Vagina (tissue), 2 donors: ENCODE measurements around the gene CAPNS1.

Experiments
- POLR2A ChIP-seq, 2 donors: fragments of 450-650 bp; IDR thresholded peaks; one replicate each; pipeline ENCODE4 v1.6.1; 2017; ENCODE audit warnings: antibody characterized with exemption in 2 of 2, mild to moderate bottlenecking in 2 of 2, moderate library complexity in 2 of 2
- TF ChIP-seq, protein P1 (sequence below), 3 experiments: fragments of 450-650 bp in 2 of 3; fragments of 200-600 bp in 1 of 3; sonication (generic) in 1 of 3; IDR thresholded peaks; one replicate each; pipeline ENCODE4 v1.5.1; 2017 to 2019; ENCODE audit warnings: antibody characterized with exemption in 3 of 3, mild to moderate bottlenecking in 2 of 3, moderate library complexity in 2 of 3

DNA sequence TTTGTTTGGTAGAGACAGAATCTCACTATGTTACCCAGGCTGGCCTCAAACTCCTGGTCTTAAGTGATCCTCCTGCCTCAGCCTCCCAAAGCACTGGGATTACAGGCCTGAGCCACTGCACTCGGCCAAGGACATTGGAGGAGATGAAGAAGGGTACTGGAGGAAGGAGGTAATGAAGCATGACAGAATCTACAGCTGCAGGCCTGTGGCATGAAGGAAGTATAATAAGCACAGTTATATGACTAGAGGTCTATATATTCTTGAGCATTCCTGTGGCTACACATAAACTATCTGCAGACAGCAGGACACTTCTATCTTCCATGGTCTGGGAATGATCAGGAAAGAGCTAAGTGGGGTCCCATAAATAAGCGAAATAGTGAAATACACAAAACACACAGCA, 56.4 kb downstream of the CAPNS1 start:
- TF ChIP-seq, protein P1, sequence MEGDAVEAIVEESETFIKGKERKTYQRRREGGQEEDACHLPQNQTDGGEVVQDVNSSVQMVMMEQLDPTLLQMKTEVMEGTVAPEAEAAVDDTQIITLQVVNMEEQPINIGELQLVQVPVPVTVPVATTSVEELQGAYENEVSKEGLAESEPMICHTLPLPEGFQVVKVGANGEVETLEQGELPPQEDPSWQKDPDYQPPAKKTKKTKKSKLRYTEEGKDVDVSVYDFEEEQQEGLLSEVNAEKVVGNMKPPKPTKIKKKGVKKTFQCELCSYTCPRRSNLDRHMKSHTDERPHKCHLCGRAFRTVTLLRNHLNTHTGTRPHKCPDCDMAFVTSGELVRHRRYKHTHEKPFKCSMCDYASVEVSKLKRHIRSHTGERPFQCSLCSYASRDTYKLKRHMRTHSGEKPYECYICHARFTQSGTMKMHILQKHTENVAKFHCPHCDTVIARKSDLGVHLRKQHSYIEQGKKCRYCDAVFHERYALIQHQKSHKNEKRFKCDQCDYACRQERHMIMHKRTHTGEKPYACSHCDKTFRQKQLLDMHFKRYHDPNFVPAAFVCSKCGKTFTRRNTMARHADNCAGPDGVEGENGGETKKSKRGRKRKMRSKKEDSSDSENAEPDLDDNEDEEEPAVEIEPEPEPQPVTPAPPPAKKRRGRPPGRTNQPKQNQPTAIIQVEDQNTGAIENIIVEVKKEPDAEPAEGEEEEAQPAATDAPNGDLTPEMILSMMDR (IDR thresholded peaks at IDR 0.05) = no peak
- TF ChIP-seq POLR2A (IDR thresholded peaks at IDR 0.05) = no peak
